NB4 (cell line): ENCODE data around the gene CLDN7.
A peak's percentile ranks its signal among the peaks of the same experiment; 100 is the strongest.

Experiments used
- DNase-seq: peaks from one replicate; pipeline ENCODE4 v3.0.0; 2010; ENCODE audit warnings: low read depth
- H3K4me3 ChIP-seq: one replicate; pipeline ENCODE4 v1.5.1; 2011; ENCODE audit warnings: mild to moderate bottlenecking, low read depth, low read length, moderate library complexity
- CTCF ChIP-seq: IDR thresholded peaks from one replicate; pipeline ENCODE4 v1.5.1; 2012; ENCODE audit warnings: low read depth, low read length
- MAX ChIP-seq: IDR thresholded peaks from 2 replicates; pipeline ENCODE4 v1.6.1; 2011; ENCODE audit warnings: low read depth, low read length
- MYC ChIP-seq: IDR thresholded peaks from 2 replicates; pipeline ENCODE4 v1.6.1; 2011; ENCODE audit warnings: low read depth, low read length
- POLR2A ChIP-seq: IDR thresholded peaks from 2 replicates; pipeline ENCODE4 v1.6.1; 2011; ENCODE audit warnings: mild to moderate bottlenecking; ENCODE audit not compliant: insufficient read length; ENCODE audit errors: extremely low read depth

CLDN7 gene

DNA sequence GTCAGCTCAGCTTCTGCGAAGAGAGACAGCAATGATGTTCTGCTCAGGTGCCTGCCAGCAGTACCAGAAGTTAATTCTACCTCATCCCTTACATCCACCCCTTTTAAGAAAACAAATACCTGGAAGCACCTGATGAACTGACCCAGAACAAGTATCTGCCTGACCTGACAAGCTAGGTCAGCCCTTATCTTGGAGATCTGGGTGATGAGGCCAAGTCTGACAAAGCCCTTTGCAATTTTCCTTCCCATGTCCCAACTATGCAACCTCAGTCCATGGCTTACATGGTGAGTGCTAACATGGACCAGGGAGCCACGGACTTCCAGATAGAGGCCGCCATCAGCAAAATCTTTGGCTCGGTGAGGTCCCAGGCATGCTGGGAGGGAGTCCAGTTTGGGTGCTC is 38.9 kb downstream of the CLDN7 start:
- no peak overlapping the region for H3K4me3 ChIP-seq
- TF ChIP-seq CTCF = no peak
- TF ChIP-seq MYC = no peak
- no peak for TF ChIP-seq MAX
- no peak for TF ChIP-seq POLR2A
- no peak for DNase-seq

DNA sequence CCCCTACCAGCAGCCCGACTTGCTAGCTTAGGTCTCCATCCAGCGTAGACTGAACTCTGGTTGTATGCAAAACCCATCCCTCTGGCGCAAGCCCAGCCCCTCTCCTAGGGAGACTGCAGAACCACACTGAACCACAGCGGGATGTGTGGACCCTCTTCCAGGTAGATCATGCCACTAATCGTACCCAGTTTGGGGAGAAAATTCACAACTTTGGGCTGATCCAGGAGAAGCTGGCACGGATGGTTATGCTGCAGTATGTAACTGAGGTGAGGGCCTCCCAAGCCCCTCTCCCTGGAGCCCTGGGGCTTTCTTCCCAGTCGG is 39.3 kb downstream of the CLDN7 start:
- no peak for DNase-seq
- no peak overlapping the region for H3K4me3 ChIP-seq
- TF ChIP-seq CTCF (no peak), POLR2A (no peak), MAX (no peak), MYC (no peak)

DNA sequence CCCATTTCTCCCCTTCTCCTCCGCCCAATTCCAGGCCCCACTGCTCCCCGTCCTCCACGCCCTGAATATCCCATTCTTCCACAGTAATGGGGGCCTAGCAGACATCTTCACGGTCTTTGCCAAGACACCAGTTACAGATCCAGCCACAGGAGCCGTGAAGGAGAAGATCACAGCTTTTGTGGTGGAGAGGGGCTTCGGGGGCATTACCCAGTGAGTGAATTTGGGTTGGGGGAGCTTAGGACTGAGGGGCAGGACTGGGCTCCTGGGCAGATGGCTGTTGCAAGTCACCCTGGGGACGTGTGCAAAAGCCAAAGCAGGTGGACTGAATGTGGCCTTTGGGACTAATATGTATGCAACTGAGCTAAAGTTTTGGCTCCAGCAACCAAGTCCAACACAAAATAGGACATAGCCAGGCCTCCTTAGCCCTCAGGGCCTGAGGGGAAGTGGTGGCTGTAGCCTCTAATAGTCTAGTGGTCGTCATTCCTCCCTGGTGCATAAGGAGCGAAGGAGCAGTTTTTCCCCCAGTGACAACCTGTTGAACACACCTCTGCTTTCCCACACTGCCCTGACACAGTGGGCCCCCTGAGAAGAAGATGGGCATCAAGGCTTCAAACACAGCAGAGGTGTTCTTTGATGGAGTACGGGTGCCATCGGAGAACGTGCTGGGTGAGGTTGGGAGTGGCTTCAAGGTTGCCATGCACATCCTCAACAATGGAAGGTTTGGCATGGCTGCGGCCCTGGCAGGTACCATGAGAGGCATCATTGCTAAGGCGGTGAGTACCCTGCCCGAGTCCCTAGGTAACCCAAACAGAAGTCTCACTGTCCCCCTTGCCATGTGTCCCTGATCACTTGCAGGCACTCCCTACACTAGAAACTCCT is 39.9 kb downstream of the CLDN7 start:
- TF ChIP-seq MYC = no peak

GRCh38 chr17:7221278-7222092 is 40.8 kb downstream of the CLDN7 start:
- TF ChIP-seq MYC (no peak), CTCF (no peak), POLR2A (no peak), MAX (no peak)
- H3K4me3 ChIP-seq = peak overlapping the region; percentile 79
- peak; percentile 10 for DNase-seq

More for the DNA sequence above, 39.9 kb downstream of the CLDN7 start:
- no peak overlapping the region for H3K4me3 ChIP-seq
- DNase-seq = peak; percentile 9

- DNase-seq = peak; percentile 77
- TF ChIP-seq POLR2A (no peak), CTCF (peak; percentile 47), MYC (no peak; the same call in 1 of the 2 replicates), MAX (no peak)
- peak overlapping the region; percentile 79 for H3K4me3 ChIP-seq
These were observed 41.5 kb downstream of the CLDN7 start for GRCh38 chr17:7220593-7221277.
